Measurements from ENCODE around the gene UQCR10.

DNA sequence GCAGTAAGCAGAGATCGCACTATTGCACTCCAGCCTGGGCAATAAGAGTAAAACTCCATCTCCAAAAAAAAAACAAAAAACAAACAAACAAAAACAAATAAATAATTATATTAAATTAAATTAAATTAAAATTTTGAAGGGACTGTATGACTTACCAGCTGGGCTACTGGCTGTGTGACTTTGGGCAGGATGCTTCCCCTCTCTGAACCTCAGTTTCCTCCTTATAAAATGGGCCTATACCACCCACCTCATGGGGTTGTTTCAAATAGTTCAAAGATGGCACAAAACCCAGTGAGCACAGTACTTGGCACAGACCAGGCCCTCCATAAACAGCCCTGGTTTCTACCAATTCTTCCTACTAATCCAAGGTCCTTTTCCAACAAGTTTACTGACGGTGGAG is 36.0 kb downstream of the UQCR10 start:
- no peak for TF ChIP-seq POLR2AphosphoS5 (IDR thresholded peaks at IDR 0.05; ENCODE audit: borderline replicate concordance, low read depth, low read length)
- no peak for TF ChIP-seq EZH2 (IDR thresholded peaks at IDR 0.05)
- TF ChIP-seq FOXP2 (optimal IDR thresholded peaks at IDR 0.05; ENCODE audit: control extremely low read depth, extremely low read length, insufficient read depth) = no peak
